Measurements from ENCODE around the gene ELOVL4.

ELOVL4 gene

DNA sequence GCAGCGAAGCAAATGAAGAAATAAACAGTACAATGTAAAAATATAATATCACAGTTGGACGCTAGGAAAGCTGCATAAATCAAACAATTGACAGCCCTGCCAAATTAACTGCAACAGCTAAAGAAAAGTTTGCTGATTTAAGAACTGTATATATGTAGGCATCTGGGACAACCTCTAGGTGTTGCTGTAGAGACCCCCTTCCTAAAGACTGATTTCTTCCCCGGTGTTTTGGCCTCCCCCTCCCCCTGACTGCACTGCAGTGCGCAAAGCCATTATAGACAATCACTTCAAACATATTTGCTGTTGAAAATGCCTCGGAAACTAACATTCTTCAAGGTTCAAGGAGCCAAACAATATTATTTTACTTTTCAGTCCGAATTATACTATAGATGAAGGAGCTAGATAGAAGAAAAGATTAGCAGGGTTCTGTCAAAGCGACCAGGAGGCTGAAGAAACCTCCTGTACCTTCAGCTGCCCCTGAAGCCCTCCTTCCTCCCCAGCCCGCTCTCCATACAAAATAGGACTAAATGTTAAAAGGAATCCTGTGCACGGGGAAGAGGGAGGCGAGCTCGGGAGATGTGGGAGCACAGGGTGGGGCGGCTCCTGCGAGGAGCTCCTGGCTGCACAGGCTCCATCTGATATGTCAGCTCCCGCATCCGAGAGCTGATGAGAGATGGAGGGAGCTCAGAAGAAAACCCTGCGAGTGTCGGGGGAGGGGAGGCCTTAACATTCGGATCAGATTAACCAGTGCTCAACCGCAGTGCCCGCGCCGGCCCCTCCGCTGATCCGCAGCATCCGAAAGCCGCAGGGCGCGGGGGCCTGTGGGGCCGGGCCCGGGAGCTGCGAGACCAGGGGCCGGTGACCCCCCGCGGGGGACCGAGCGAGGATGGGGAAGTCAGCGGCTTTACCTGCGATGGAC is 822 bp downstream of the ELOVL4 start:
- peak overlapping the region; percentile 90 for H3K4me3 ChIP-seq (ENCODE audit: low read depth, low read length)
- TF ChIP-seq, protein P1, sequence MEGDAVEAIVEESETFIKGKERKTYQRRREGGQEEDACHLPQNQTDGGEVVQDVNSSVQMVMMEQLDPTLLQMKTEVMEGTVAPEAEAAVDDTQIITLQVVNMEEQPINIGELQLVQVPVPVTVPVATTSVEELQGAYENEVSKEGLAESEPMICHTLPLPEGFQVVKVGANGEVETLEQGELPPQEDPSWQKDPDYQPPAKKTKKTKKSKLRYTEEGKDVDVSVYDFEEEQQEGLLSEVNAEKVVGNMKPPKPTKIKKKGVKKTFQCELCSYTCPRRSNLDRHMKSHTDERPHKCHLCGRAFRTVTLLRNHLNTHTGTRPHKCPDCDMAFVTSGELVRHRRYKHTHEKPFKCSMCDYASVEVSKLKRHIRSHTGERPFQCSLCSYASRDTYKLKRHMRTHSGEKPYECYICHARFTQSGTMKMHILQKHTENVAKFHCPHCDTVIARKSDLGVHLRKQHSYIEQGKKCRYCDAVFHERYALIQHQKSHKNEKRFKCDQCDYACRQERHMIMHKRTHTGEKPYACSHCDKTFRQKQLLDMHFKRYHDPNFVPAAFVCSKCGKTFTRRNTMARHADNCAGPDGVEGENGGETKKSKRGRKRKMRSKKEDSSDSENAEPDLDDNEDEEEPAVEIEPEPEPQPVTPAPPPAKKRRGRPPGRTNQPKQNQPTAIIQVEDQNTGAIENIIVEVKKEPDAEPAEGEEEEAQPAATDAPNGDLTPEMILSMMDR (IDR thresholded peaks at IDR 0.05; ENCODE audit: low read depth, low read length, missing control alignments), result peak; percentile 63
- no peak for DNase-seq (ENCODE audit: low read depth)
- in situ Hi-C loops (cut with HindIII; ENCODE audit: low sequenced_read_pairs), result no loop called here

DNA sequence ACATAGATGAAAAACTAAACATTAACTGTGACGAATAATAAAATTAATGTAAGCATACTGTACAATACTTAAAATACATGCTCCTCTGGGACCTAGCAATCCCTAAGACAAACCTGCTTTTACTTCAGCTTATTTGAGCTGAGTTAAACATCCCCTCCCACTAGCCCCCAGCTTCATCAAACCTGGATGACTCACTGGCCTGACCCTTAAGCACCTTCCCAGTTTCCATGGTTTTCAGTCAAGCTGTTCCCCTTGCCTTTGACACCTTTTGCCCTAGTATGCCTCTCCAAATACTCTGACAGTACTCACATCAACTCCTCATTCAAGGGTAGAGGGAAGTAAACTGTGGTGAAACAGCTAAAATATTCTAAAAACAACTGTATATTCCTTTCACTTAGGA is 4.2 kb downstream of the ELOVL4 start:
- in situ Hi-C loops (cut with HindIII; ENCODE audit: low sequenced_read_pairs), result no loop called here
- TF ChIP-seq, protein P1 (IDR thresholded peaks at IDR 0.05; ENCODE audit: low read depth, low read length, missing control alignments), result no peak
- H3K4me3 ChIP-seq (ENCODE audit: low read depth, low read length), result no peak overlapping the region
- DNase-seq (ENCODE audit: low read depth), result no peak

DNA sequence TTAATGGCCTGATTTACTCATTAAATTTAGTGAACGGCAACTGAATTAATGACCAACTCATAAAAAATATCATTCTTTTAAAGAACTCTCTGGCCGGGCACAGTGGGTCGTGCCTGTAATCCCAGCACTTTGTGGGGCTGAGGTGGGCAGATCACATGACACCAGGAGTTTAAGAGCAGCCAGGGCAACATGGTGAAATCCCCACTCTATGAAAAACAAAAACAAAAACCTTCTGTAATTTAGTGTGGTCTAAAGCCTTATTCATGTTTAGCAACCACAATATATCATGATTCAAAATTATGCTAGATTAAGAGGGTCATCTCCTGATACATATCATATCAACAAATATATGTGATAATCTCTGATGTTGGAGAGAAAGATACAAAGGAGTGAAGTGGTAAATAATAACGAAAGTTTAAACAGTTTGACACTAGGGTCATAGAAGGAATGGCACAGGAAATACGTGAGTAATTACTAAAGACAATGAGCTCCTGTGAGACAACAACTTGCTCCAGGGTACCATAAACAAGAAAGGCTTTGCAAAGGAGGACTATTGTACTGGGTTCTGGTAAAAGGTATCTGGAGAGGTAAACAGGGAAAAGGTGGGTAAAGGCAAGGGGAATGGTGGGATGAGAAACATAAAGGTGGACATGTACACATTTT is 5.7 kb downstream of the ELOVL4 start:
- in situ Hi-C loops (cut with HindIII; ENCODE audit: low sequenced_read_pairs), result no loop called here
- H3K4me3 ChIP-seq (ENCODE audit: low read depth, low read length), result no peak overlapping the region
- DNase-seq (ENCODE audit: low read depth), result no peak
- TF ChIP-seq, protein P1 (IDR thresholded peaks at IDR 0.05; ENCODE audit: low read depth, low read length, missing control alignments), result no peak

DNA sequence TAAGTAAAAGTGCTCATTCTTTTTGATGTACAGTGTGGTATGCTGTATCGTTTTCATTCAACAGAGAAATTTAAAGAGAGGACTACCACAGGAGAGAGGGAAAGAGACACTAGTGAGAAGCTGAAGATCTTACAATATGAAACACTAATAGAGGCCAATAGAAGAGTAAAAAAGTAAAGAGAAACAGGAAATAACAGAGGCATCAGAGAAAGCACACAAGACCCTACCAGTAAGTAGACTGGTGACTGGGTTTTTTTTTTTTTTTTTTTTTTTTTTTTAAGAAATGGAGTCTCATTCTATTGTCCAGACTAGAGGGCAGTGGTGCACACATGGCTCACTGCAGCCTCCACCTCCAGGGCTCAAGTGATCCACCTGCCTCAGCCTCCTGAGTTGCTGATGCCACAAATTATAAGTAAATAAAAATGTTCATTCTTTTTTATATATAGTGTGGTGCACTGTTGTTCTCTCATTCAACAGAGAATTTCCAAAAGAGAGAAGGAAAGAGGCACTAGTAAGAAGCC is 18.8 kb downstream of the ELOVL4 start:
- in situ Hi-C loops (cut with HindIII; ENCODE audit: low sequenced_read_pairs), result no loop called here
- TF ChIP-seq, protein P1 (IDR thresholded peaks at IDR 0.05; ENCODE audit: low read depth, low read length, missing control alignments), result no peak
- DNase-seq (ENCODE audit: low read depth), result no peak
- H3K4me3 ChIP-seq (ENCODE audit: low read depth, low read length), result no peak overlapping the region

DNA sequence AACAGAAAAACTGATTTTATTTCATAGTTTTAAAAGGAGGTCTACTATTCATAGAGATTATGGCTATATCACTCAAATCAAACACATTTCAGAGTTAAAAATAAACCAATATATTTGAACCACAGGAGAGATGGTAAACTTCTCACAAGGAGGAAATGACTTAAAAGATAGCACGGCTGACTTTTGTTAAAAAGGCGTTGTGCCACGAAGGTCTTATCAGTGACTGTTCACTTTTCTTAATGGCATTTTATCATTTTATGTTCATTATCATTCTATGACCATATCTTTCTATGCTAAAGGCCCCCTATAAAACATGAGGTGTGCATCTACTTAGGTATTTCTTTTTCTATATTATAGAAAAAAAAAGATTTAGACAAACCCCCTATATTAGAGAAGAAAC is 19.6 kb downstream of the ELOVL4 start:
- no peak overlapping the region for H3K4me3 ChIP-seq (ENCODE audit: low read depth, low read length)
- DNase-seq (ENCODE audit: low read depth), result no peak
- TF ChIP-seq, protein P1 (IDR thresholded peaks at IDR 0.05; ENCODE audit: low read depth, low read length, missing control alignments), result no peak
- in situ Hi-C loops (cut with HindIII; ENCODE audit: low sequenced_read_pairs), result no loop called here

DNA sequence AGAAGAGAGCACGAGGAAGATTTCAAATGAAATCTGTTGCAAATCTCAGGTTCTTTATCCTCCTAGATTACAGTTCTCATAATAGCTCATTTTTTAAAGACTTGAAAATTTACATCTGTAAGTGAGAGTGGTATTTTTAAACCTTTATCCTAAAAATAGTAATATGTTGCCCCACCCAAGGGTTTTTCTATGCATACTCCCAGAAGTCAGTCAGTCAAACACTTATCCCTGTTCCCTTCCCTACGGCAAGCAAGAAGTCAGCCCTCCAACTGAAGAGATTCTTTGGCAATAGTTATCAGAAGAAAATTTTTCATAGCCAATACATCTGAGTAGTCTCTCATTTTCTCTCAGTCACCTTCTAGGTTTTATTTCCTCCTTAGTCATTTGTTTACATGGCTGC is 24.1 kb downstream of the ELOVL4 start:
- no peak for DNase-seq (ENCODE audit: low read depth)
- TF ChIP-seq, protein P1 (IDR thresholded peaks at IDR 0.05; ENCODE audit: low read depth, low read length, missing control alignments), result no peak
- in situ Hi-C loops (cut with HindIII; ENCODE audit: low sequenced_read_pairs), result no loop called here

More for the DNA sequence above, 24.1 kb downstream of the ELOVL4 start:
- no peak overlapping the region for H3K4me3 ChIP-seq (ENCODE audit: low read depth, low read length)
